Measurements from ENCODE around the gene KIF6. TPM values are rescaled to one million over a fixed set of nuclear protein-coding genes. Genes with fewer than 3 reads are reported as not detected.

Gene KIF6
- polyA plus RNA-seq, 3 donors, result not detected

- Histone ChIP-seq H4K20me1 (ENCODE audit: insufficient read depth, low read length) (no peaks in the 10 kb centered on the region), H3K4me2 (replicated peaks; ENCODE audit: extremely low read depth, low read length, poor library complexity, severe bottlenecking) (no peak overlapping the region), H3K27me3 (ENCODE audit: control insufficient read depth in 2 of 2, insufficient read depth in 2 of 2, low read length in 2 of 2) (no peaks in the 10 kb centered on the region), H3K9me3 (replicated peaks in 1 of 2; ENCODE audit: control insufficient read depth in 1 of 2, insufficient read depth in 1 of 2, low read length in 2 of 2) (no peaks in the 10 kb centered on the region), H2AFZ (ENCODE audit: insufficient read depth, low read depth, low read length, poor library complexity, severe bottlenecking) (no peak overlapping the region), H3K79me2 (ENCODE audit: insufficient read depth, low read length) (no peaks in the 10 kb centered on the region), H3K9ac (ENCODE audit: insufficient read depth, low read length, poor library complexity, severe bottlenecking) (no peak overlapping the region), H3K4me3 (replicated peaks in 1 of 3; ENCODE audit: low read depth in 2 of 3, low read length in 3 of 3) (no peak overlapping the region), H3K27ac (ENCODE audit: low read depth in 1 of 2, low read length in 2 of 2) (no peak overlapping the region), H3K4me1 (ENCODE audit: control insufficient read depth in 1 of 2, insufficient read depth in 2 of 2, low read length in 2 of 2) (no peaks in the 10 kb centered on the region), H3K36me3 (replicated peaks in 1 of 2; ENCODE audit: control insufficient read depth in 1 of 2, insufficient read depth in 2 of 2, low read length in 2 of 2) (no peaks in the 10 kb centered on the region)
- peaks cover 0 to 3% (median 2%) of the 10 kb centered on the region in 3 donors for H3K27me3 Mint-ChIP-seq (ENCODE audit: low read depth in 3 of 3)
- H3K36me3 Mint-ChIP-seq, result no peaks in the 10 kb centered on the region
- no peak for DNase-seq
- 79% methylated on average over 10 of the region's 12 CpGs for WGBS (ENCODE audit: insufficient coverage)
- no peak overlapping the region for H3K27ac Mint-ChIP-seq
- TF ChIP-seq CTCF (IDR thresholded peaks at IDR 0.05), result no peak
- H3K4me1 Mint-ChIP-seq, result no peaks in the 10 kb centered on the region
- peaks cover 0 to 2% (median 0%) of the 10 kb centered on the region in 7 donors for H3K9me3 Mint-ChIP-seq
- intact Hi-C loops (cut with micrococcal nuclease), result no loop called here
- H3K4me3 Mint-ChIP-seq, result no peak overlapping the region
These were observed 27.9 kb upstream of the KIF6 start for GRCh38 chr6:39752835-39753724.

GRCh38 chr6:39746795-39747194 lies 21.6 kb upstream of the KIF6 start:
- peaks cover 0 to 4% (median 0%) of the 10 kb centered on the region in 7 donors for H3K9me3 Mint-ChIP-seq
- TF ChIP-seq CTCF (IDR thresholded peaks at IDR 0.05), result no peak
- H3K27ac ChIP-seq (ENCODE audit: low read depth in 1 of 2, low read length in 2 of 2), result no peak overlapping the region
- DNase-seq, result no peak
- no peak overlapping the region for H3K27ac Mint-ChIP-seq
- no peaks in the 10 kb centered on the region for H4K20me1 ChIP-seq (ENCODE audit: insufficient read depth, low read length)
- intact Hi-C loops (cut with micrococcal nuclease), result no loop called here
- no peak overlapping the region for H3K4me3 Mint-ChIP-seq
- H3K4me1 Mint-ChIP-seq, result no peaks in the 10 kb centered on the region
- H3K36me3 Mint-ChIP-seq, result no peaks in the 10 kb centered on the region
- no peak overlapping the region for H3K4me3 ChIP-seq (replicated peaks in 1 of 3; ENCODE audit: low read depth in 2 of 3, low read length in 3 of 3)
- peaks cover 0 to 8% (median 3%) of the 10 kb centered on the region in 3 donors for H3K27me3 Mint-ChIP-seq (ENCODE audit: low read depth in 3 of 3)
- no peaks in the 10 kb centered on the region for H3K9me3 ChIP-seq (replicated peaks in 1 of 2; ENCODE audit: control insufficient read depth in 1 of 2, insufficient read depth in 1 of 2, low read length in 2 of 2)
- H3K79me2 ChIP-seq (ENCODE audit: insufficient read depth, low read length), result no peaks in the 10 kb centered on the region
- H3K4me1 ChIP-seq (ENCODE audit: control insufficient read depth in 1 of 2, insufficient read depth in 2 of 2, low read length in 2 of 2), result no peaks in the 10 kb centered on the region
- H3K4me2 ChIP-seq (replicated peaks; ENCODE audit: extremely low read depth, low read length, poor library complexity, severe bottlenecking), result no peak overlapping the region
- no peaks in the 10 kb centered on the region for H3K36me3 ChIP-seq (replicated peaks in 1 of 2; ENCODE audit: control insufficient read depth in 1 of 2, insufficient read depth in 2 of 2, low read length in 2 of 2)
- H3K9ac ChIP-seq (ENCODE audit: insufficient read depth, low read length, poor library complexity, severe bottlenecking), result no peak overlapping the region
- no peak overlapping the region for H2AFZ ChIP-seq (ENCODE audit: insufficient read depth, low read depth, low read length, poor library complexity, severe bottlenecking)
- WGBS (ENCODE audit: insufficient coverage), result no CpG with 5 or more reads among the region's 3 CpGs
- H3K27me3 ChIP-seq (ENCODE audit: control insufficient read depth in 2 of 2, insufficient read depth in 2 of 2, low read length in 2 of 2), result no peaks in the 10 kb centered on the region

All from CD14-positive monocyte (primary cell).